GM21737 (cell line): Measurements from ENCODE around the gene DIDO1.
A peak's percentile ranks its signal among the peaks of the same experiment; 100 is the strongest.
"Not testable (repeated sequence)": the region's sequence is repeated elsewhere in the genome, so short reads cannot be mapped to it uniquely, and the experiment has no call there.

Experiments used
- ATAC-seq: cut with Tn5 transposase; IDR thresholded peaks from one replicate; pipeline ENCODE4 v1.9.1; 2021; ENCODE audit warnings: mild to moderate bottlenecking, moderate library complexity; ENCODE audit not compliant: unreplicated experiment

The DIDO1 gene

GRCh38 chr20:62880935-62881661, 45.2 kb downstream of the DIDO1 start:
- no peak for ATAC-seq

GRCh38 chr20:62880147-62880934, 46.0 kb downstream of the DIDO1 start:
- ATAC-seq = no peak

- ATAC-seq = no peak
Observed at GRCh38 chr20:62879275-62880146, 46.8 kb downstream of the DIDO1 start.

GRCh38 chr20:62878244-62879038, 47.9 kb downstream of the DIDO1 start:
- ATAC-seq = no peak

GRCh38 chr20:62876902-62877816, 49.1 kb downstream of the DIDO1 start:
- ATAC-seq = no peak

- no peak for ATAC-seq
Observed at GRCh38 chr20:62876501-62876901, 49.8 kb downstream of the DIDO1 start.

- ATAC-seq = no peak
Observed at GRCh38 chr20:62875419-62876361, 50.6 kb downstream of the DIDO1 start.

GRCh38 chr20:62874964-62875344, 51.4 kb downstream of the DIDO1 start:
- no peak for ATAC-seq

- not testable (repeated sequence) for ATAC-seq
Observed at GRCh38 chr20:62873681-62874031, 52.6 kb downstream of the DIDO1 start.

GRCh38 chr20:62873280-62873679, 53.0 kb downstream of the DIDO1 start:
- ATAC-seq = no peak

- no peak for ATAC-seq
Observed at GRCh38 chr20:62872862-62873261, 53.4 kb downstream of the DIDO1 start.

GRCh38 chr20:62872184-62872847, 54.0 kb downstream of the DIDO1 start:
- ATAC-seq = no peak

- ATAC-seq = no peak
Observed at GRCh38 chr20:62864207-62864606, 62.1 kb downstream of the DIDO1 start.

- ATAC-seq = peak; percentile 53
Observed at GRCh38 chr20:62861726-62862336, 64.5 kb downstream of the DIDO1 start, which contains the start of gene TCFL5. Gene TCFL5, minus strand, starts transcription at chr20:62861822. Its CDS starts 152 bp downstream, at chr20:62861670.

GRCh38 chr20:62860924-62861691, 65.2 kb downstream of the DIDO1 start:
- ATAC-seq = peak; percentile 34

GRCh38 chr20:62860391-62860923, 65.8 kb downstream of the DIDO1 start:
- peak; percentile 6 for ATAC-seq
